Kasumi-1 (cell line): ENCODE data around the gene TSPEAR.
"Not testable (repeated sequence)": the region's sequence is repeated elsewhere in the genome, so short reads cannot be mapped to it uniquely, and the experiment has no call there.

ENCODE experiments used
- DNase-seq, 2 experiments: peaks; one replicate each; lab custom pipeline; 2025; lab: John Stamatoyannopoulos, UW

The TSPEAR gene

GRCh38 chr21:44589094-44589493 lies 122.3 kb downstream of the TSPEAR start:
- no peak for DNase-seq

- DNase-seq: no peak
Observed at GRCh38 chr21:44585892-44586291, 125.5 kb downstream of the TSPEAR start.

GRCh38 chr21:44583800-44584147 lies 127.6 kb downstream of the TSPEAR start:
- no peak for DNase-seq

- no peak for DNase-seq
Observed at GRCh38 chr21:44583089-44583799, 128.1 kb downstream of the TSPEAR start.

GRCh38 chr21:44582055-44582454 lies 129.3 kb downstream of the TSPEAR start:
- no peak for DNase-seq

- DNase-seq: no peak
Observed at GRCh38 chr21:44581158-44581557, 130.2 kb downstream of the TSPEAR start.

GRCh38 chr21:44580231-44580821 lies 131.0 kb downstream of the TSPEAR start, which contains the start of gene KRTAP10-5:
KRTAP10-5 (minus strand) TSS chr21:44580604; CDS start chr21:44580578, 26 bp downstream.
- DNase-seq: not testable (repeated sequence)

- DNase-seq: no peak
Observed at GRCh38 chr21:44579833-44580144, 131.6 kb downstream of the TSPEAR start.

GRCh38 chr21:44579056-44579832 lies 132.1 kb downstream of the TSPEAR start:
- DNase-seq: no peak

- DNase-seq: no peak
Observed at GRCh38 chr21:44578371-44579055, 132.9 kb downstream of the TSPEAR start.

- DNase-seq: no peak
Observed at GRCh38 chr21:44576025-44576420, 135.3 kb downstream of the TSPEAR start.

- DNase-seq: no peak
Observed at GRCh38 chr21:44575307-44576024, 135.9 kb downstream of the TSPEAR start.

- DNase-seq: no peak
Observed at GRCh38 chr21:44574457-44575306, 136.7 kb downstream of the TSPEAR start.

GRCh38 chr21:44573630-44574456 lies 137.5 kb downstream of the TSPEAR start, which contains the start of gene KRTAP10-4:
KRTAP10-4 (plus strand) TSS chr21:44573729; CDS start chr21:44573759, 30 bp downstream.
- not testable (repeated sequence) for DNase-seq

GRCh38 chr21:44572959-44573583 lies 138.3 kb downstream of the TSPEAR start:
- DNase-seq: no peak

- DNase-seq: no peak
Observed at GRCh38 chr21:44571844-44572782, 139.3 kb downstream of the TSPEAR start.

- DNase-seq: no peak
Observed at GRCh38 chr21:44571296-44571695, 140.1 kb downstream of the TSPEAR start.

- DNase-seq: no peak
Observed at GRCh38 chr21:44569861-44570517, 141.4 kb downstream of the TSPEAR start.
